T-helper 1 cell treated with Interleukin-12 subunit alpha and Interleukin-12 subunit beta and Interleukin-4 antibody, amounts not matched to agents 30 ng/mL and 1 ng/mL, for 36 hours (primary cell): ENCODE measurements around the gene RNASE1. TPM values are rescaled to one million over a fixed set of nuclear protein-coding genes. Genes with fewer than 3 reads are reported as not detected.
"Not testable (repeated sequence)": the region's sequence is repeated elsewhere in the genome, so short reads cannot be mapped to it uniquely, and the experiment has no call there.

Experiments
- intact Hi-C: fragments of 100-400 bp; cut with micrococcal nuclease; formaldehyde crosslinking; loops from one replicate; pipeline ENCODE4 v1.15.1; 2024
- total RNA-seq: library from RNA; stranded (reverse); gene quantifications from 2 replicates; pipeline ENCODE4 v1.2.3, GENCODE V29; 2022

Gene RNASE1
- total RNA-seq, result not detected in 2 replicates

DNA sequence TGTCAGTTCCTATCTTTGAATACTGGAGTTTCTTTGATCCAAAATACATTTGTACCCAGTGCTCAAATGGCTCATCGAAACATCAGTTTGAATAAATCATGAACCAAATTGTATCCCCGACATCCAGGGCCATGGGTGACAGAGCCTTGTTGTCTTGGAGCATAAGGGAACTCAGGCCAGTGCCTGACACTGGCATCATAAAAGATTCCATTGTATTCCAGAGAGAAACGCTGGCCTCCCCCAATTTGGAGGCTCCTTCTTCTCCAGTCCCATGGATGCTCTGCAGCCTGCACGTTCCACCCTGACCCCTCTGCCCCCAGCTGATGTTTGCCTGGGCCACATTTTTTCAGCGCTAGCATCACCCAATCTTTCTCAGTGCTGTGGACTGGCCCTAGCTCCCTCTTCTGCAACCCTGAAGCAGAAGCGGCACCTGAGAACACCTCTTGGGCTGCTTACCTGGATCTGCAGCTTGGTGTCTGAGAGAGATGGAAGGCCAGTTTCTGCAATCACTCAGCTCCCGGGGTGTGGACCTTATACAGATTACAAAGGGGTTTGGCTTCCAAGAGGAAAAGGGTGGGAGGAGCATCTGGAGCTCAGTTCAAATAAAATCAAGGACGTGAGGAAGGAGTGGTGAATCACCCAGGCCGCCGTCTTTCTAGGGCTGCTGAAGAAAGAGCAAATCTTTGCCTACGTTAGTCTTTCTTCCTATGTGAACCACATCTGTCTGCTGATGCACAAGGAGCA is at the start of gene RNASE1:
Gene RNASE1 (minus strand): TSS at position 504 of the 744 bp plus-strand sequence. CDS start 776 bp downstream, outside the sequence.
- intact Hi-C loops, result no loop called here

DNA sequence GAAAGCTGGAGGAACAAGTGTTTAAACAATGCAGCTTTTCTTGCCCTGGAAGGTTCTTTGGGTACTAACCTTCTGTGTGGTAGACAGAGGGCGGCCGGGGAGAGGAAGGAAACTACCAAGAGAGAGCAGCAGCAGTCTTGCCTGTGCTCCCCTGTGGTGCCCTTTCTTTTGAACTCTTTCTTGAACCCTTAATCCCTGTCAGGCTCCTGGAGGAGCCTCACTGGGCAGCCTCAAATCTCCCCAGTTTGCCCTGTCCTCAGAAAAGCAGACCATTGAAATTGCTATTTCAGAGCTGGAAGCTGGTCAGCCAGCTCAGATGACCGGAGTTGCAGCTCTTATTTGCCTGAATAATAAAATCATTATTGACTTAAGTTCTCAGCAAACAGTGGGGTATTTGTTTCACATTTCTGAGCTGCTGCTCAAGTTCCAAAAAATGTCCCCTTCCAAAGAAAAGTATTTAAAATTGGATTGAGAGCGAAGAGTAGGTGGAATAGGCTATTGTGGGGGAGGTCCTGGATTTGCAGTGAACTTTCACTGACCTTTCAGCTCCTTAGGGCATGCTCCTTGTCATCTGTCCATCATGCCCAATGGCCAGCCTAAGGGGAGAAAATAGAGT is 46.4 kb upstream of the RNASE1 start:
- intact Hi-C loops, result no loop called here

DNA sequence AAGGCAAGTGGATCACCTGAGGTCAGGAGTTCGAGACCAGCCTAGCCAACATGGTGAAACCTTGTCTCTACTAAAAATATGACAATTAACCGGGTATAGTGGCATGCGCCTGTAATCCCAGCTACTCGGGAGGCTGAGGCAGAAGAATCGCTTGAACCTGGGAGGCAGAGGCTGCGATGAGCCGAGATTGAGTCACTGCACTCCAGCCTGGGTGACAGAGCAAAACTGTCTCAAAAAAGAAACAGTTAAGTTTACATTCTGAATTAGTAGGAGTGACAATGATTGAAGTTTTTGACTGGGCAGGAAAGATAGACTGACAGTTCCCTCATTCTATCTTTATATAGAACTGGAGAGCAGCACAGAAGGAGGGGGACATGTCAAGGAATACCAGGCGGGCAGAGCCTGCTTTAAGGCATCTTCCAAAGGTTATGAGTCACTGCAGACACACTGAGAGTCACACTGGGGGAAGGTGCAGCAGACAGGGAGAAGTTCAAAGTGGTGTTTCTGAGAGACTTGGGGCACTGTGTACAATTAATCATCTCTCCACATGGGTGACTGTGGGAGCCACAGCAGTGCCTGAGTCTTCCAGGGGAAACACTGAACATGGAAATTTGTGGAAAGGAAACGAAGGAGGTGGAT is 45.8 kb upstream of the RNASE1 start:
- intact Hi-C loops, result no loop called here

DNA sequence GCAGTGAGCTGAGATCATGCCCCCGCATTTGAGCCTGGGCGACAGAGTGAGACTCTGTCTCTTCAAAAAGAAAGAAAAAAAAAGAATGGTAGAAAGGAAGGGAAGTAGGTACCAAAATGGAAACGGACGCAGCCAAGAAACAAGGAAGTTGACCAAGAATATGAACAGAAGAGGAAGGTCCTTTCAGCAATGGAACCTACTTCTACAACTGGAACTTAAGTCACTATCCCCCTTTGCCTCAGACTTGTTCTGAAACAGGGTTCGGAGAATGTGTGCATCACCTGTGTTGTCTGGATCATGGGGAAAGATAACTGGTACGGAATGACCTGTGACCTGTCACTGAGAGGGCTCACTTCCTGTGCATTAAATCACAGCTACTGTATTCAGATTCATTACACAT is 43.9 kb upstream of the RNASE1 start:
- intact Hi-C loops, result no loop called here

DNA sequence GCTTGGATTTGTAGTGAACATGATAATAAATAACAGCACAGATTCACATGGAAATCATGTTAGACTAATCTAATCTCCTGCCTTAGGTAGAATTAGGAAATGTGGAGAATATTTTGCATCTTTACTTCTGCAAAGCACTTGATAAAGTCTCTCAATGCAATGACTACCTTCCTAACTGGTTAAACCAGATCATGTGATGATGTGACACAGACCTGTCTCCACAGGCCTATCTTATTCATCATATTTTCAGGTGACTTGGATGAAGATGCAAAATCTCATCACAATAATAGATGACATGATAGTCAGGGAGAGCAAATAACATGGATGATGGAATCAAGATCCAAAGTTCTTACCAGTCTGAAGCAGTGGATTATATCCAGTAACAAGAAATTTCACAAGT is 38.5 kb upstream of the RNASE1 start:
- intact Hi-C loops, result no loop called here

DNA sequence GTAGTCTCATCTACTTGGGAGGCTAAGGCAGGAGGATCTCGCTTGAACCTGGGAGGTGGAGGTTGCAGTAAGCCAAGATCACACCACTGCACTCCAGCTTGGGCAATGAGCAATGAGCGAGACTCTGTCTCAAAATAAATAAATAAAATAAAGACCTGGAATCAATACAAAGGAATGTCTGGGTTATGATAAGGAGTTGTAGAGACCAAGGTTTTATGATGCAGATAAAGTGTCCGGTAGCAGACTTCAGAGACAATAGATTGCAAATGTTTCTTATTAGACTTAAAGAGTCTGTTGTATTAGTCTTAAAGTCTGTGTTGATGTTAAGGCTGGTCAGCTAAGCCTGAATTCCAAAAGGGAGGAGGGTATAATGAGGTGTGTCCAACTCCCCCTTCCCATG is 35.2 kb upstream of the RNASE1 start:
- intact Hi-C loops, result no loop called here

DNA sequence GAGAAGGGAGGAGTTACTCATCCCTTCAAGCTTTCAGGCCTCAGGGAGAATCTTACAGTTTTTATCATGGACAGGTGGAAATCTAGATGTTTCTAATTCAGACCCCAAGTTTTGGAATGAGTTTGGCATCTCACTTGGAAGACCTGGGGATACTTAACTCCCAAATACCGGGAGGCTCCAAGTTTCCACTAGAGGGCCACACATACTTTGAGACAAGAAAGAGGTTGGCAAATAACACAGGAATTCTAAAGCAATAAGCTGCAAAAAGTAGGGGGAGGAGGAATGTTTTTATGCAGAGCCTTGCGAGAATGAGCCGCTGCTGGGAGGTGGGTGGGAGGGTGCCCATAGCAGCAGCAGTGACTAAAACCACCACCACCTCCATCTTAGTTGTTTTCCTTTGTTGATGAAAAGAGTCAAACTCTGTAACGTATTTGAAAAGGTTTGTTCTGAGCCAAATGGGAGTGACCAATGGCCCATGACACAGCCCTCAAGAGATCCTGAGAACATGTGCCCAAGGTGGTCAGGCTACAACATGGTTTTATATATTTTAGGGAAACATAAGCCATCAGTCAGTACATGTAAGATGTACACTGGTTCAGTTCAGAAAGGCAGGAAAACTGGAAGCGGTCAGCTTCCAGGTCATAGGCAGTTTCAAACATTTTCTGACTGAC is 34.2 kb upstream of the RNASE1 start:
- intact Hi-C loops, result no loop called here

DNA sequence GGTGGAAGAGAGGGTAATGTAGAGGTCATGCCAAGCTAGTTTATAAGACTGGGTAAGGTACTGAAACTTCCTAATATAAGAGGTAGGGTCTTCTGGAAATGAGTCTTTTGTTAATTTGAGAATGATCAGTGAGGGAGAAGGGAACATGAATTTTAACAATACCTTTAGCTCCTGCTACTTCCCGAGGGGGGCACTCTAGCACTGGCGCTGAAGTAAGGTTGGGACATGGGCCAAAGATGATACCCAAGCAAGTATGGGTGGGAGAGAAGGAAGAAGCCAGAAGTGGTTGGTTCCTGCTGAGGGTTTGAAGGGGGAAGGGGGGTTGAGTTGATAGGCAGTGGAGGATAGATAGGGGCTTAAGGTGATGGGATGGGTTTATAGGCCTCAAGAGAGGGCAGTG is 32.3 kb upstream of the RNASE1 start:
- intact Hi-C loops, result no loop called here

DNA sequence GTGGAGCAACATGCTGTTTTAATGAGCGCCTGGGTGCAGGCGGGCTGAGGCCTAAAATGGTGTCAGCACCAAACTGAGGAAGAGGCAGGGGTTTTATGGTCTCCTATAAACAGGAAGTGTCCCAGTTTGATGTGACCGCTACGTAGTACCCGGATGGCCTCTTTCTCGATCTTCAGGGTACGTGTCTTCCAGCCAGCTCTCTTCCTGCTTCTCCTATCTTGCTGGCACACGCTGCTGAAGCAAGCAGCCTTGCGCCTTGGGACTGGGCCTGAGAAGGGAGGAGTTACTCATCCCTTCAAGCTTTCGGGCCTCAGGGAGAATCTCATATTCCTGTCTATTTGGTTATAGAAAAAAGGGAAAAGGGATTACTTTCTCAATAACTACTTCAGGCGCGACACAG is 28.2 kb upstream of the RNASE1 start:
- intact Hi-C loops, result no loop called here

DNA sequence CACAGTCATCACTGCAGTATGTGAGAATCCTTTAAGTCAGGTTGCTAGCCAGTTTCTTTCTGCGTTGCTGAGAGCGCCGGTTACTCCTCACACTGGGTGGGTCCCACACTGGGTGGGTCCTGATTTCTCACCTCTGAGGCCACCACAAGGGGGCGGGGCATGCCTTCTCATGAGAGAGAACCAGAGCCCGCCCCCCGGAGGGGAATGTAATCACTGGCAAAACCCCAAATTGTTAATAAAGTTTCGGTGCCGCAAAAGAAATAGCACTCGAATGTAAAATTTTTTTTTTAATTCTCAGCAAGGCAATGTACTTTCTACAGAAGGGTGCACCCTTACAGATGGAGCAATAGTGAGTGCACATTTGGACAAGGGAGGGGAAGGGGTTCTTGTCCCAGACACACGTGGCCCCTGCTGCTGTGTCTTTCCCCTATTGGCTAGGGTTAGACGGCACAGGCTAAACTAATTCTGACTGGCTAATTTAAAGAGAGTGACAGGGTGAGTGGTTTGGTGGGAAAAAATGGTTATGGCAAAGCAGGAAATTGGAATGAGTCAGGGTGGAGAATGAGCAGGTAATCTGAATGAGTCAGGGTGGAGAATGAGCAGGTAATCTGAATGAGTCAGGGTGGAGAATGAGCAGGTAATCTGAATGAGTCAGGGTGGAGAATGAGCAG is 25.5 kb upstream of the RNASE1 start:
- intact Hi-C loops, result not testable (repeated sequence)

DNA sequence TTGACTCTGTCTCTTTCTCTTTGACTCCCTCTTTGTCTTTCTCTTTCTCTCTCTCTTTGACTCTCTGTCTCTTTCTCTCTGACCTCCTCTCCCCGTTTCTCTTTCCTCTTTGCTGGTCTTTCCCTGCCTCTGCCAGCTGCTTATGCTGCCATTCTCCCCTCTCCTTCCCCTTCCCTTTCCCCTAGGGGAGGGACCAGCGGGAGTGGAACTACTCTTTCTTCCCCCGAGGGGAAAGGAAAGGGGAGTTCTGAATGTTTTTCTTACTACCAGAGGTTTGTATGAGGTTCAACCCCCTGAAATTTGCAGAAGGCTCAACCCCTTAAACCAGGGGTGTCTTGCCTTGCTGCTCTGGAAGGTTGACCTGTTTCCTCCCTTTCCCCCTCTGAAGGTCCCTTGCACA is 24.7 kb upstream of the RNASE1 start:
- intact Hi-C loops, result no loop called here

DNA sequence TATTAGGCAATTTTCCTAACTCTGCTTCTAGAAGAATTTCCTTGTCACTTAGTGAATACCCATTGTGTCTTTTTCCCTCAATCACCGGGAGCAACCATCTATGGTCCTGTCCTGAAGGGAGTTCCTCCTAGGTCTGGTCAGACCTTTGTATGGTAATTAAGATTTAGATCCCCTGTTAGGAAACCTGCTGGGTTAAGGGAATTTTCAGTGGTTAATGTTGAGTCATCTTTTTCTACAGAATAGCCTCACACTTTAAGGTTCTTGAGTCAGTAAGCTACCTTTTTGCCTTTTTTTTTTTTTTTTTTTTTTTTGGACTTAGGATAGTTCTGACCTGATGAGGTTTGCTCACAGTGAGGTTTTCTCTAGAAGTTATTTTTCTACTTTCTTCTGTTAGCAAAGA is 24.0 kb upstream of the RNASE1 start:
- intact Hi-C loops, result not testable (repeated sequence)

DNA sequence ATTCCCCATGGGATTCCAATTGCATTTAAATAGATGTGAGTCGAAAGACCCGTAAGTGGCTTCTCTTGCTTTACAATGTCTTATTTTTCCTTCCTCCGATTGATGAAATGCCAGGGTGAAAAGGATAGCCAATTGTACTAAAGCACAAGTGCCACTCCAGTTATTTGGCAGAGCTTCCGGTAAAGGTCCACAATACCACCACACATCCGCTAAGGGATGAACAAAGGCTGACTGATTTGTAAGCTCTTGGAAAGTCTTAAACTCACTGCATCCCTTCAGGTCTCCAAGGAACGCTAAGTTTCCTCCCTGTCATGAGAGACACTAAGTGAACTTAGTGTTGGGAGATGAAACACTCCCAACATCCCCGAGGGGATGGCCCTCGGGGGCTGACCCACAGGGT is 21.2 kb upstream of the RNASE1 start:
- intact Hi-C loops, result no loop called here

DNA sequence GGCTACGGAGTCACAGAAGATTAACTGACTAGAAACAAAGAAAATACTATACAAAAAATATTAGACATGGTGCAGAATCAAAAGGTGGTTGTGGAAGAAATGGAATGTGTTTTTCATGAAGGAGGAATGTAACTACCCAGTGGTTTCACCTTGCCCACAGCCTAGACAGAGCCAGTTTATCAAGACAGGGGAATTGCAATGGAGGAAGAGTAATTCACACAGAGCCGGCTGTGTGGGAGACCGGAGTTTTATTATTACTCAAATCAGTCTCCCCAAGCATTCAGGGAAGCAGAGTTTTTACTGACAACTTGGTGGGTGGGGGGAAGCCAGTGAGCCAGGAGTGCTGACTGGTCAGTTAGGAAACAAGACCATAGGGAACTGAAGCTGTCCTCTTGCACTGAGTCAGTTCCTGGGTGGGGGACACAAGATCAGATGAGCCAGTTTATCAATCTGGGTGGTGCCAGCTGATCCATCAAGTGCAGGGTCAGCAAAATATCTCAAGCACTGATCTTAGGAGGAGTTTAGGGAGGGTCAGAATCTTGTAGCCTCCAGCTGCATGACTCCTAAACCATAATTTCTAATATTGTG is 19.0 kb upstream of the RNASE1 start:
- intact Hi-C loops, result not testable (repeated sequence)

DNA sequence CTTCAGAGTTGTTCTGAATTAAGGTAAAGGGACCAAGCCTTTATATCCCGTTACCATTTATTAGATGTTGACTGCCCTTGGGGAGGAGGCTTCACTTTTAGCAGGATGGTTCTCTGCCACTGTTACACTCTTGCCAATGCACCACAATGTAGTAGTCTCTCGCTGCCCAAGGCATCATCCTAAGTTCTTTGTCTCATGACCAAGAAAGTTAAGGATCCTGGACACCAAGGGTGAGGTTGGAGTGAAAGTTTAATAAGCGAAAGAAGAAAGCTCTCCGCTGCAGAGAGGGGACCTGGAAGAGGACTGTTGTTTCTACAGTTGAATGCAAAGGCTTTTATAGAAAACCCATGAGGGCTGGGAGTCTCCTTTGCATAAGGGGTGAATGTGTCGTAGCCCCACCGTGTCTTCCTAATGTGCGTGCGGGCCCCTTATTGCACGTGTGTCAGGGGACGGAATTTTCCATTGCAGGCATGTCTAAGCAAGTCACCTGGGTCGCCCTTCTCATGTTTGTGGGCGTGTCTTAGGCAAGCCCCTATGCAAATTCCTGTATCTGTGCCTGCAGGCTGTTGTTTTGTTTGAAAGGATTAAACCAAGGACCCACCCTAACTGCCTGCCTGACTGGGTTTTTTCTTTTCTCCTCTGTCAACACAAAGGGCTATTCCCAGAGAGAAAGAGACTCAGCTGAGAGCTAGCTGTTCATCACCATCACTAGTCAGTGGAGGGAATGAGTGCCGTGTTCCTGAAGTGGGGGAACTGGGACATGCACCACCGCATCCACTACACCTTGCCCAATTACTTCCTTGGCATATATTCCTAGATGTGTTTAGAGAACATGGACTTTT is 17.6 kb upstream of the RNASE1 start:
- intact Hi-C loops, result no loop called here

DNA sequence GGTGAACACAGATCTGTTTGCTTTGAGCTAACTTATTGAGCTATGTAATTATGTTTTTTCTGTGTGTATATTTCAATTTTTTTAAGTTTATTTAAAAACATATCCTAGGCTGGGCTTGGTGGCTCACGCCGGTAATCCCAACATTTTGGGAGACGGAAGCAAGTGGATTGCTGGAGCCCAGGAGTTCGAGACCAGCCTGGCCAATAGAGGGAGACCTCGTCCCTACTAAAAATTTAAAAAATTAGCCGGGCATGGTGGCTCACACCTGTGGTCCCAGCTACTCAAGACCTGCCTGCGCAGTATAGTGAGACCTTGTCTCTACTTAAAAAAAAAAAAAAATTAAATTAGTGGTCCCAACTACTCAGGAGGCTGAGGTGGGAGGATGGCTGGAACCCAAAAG is 16.2 kb upstream of the RNASE1 start:
- intact Hi-C loops, result no loop called here

DNA sequence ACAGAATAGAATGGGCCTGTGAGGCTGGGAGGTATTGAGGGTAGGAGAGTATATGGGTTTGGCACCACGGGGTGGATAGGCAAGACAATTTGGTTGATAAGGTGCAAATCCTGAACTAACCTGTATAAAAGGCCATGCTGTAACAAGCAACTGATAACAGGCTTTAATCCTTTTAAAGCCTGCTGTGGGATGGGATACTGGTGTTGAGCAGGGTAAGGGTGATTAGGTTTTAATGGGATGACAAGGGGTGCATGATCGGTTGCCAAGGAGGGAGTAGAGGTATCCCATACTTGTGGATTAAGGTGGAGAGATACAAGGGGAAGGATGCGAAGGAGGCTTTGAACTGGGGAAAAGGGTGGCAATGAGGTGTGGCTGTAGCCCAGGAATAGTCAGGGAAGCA is 13.3 kb upstream of the RNASE1 start:
- intact Hi-C loops, result not testable (repeated sequence)

DNA sequence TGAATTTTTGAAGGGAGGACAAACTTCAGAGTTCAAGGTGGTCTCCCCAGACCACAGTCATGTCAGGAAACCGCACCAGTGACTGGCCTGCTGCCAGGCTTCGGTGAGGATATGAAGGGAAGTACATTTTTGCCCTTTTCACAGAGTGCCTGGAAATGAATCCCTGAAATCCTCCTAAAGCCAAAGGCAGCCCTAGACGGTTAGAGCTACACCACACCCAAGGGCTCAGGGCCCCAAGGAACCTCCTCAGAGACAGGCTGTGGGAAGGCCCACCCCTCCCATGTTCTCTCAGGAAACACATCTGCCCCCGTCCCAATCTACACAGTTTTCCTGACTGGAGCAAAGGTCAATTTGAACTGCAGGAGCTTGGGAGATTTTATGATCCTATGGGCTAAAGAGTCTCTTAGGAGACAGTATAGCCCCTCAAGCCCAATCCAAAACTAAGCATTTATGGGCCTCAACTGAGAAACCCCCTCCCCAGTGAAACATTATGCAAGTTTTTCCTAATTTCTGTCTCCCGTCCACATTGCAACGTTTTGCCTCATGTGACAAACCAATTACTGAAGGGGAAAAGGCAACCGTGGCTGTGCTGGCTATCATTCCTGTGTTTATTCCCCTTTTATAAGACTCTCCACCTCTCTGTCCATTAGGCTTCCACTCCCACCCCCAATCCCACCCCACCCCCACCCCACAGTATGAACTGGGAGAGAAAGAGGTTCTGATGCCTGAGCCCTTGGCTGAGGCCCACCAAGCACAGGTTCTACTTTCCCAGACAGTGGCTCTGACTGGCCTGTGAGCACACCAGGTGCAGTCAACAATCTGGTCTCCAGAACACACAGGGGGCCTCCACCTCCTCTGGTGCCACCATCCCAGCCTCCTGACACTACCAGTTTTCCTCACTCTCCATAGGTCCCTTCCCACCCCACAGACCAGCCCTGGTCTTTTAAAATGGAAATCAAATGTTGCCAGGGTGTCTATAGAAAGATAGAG is 9.6 kb upstream of the RNASE1 start:
- intact Hi-C loops, result no loop called here

DNA sequence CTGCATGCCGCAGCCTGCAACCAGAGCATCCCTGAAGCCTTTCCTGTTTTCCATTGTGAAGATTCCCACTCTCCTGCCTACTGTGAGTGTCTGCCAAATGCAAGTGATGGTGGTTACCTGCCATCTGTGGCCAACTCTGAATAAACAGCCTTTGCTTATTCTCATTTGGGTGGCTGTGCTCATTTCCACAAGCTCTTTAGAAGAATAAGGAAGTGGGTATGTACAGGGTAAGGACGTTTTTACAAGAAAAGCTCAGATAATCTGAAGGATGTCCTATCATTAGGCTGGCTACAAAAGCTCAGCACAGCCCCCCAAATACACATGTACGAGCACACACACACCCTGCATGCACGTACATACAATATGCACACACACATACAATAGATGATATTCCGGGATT is 7.3 kb upstream of the RNASE1 start:
- intact Hi-C loops, result no loop called here
